GM20000 (cell line): Measurements from ENCODE around the gene ODAD2.
"Not testable (repeated sequence)": the region's sequence is repeated elsewhere in the genome, so short reads cannot be mapped to it uniquely, and the experiment has no call there.

Experiments
- DNase-seq: peaks from one replicate; pipeline ENCODE4 v3.0.0; 2012; ENCODE audit warnings: low spot score
- TF ChIP-seq, protein P1 (sequence below): IDR thresholded peaks from 2 replicates; pipeline ENCODE4 v1.5.1; 2012; ENCODE audit warnings: mild to moderate bottlenecking, control low read depth; ENCODE audit errors: extremely low read depth, missing control alignments

Gene ODAD2

DNA sequence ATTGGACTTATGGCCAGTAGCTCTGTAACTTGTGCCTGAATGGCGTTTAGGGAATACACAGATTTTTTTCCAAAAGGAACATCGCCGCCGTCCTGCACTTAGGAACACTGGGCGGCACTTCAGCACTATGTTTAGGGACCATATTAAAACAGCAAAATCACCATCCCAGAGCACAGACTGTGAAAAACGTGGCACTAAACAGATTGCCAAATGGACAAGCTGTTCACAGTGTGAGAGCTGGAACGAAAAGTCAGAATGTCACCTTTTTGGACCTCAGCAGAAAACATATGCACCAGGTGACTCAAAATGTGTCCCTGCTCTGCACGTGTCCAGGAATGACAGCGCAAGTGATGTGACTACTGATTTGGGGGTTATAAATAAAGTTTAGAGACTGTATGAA is 87.9 kb downstream of the ODAD2 start:
- TF ChIP-seq, protein P1, sequence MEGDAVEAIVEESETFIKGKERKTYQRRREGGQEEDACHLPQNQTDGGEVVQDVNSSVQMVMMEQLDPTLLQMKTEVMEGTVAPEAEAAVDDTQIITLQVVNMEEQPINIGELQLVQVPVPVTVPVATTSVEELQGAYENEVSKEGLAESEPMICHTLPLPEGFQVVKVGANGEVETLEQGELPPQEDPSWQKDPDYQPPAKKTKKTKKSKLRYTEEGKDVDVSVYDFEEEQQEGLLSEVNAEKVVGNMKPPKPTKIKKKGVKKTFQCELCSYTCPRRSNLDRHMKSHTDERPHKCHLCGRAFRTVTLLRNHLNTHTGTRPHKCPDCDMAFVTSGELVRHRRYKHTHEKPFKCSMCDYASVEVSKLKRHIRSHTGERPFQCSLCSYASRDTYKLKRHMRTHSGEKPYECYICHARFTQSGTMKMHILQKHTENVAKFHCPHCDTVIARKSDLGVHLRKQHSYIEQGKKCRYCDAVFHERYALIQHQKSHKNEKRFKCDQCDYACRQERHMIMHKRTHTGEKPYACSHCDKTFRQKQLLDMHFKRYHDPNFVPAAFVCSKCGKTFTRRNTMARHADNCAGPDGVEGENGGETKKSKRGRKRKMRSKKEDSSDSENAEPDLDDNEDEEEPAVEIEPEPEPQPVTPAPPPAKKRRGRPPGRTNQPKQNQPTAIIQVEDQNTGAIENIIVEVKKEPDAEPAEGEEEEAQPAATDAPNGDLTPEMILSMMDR = no peak

DNA sequence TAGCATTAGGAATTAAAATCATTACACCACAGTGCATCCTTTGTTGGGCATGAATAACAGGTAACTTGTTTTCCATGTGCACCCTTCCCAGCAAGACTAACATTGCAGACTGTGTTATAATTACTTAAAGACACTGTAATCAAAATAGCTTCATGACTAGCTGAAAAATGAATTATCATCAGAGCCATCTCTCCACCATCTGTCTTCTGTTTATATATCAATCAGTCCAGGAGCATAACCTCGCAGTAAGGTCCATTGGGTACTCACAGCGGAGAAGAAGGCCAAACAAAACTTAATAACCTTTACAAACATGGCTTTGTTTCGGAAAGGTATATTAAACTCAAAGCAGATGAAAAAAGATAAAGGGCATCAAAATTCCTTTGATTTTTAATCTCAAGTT is 90.6 kb downstream of the ODAD2 start:
- no peak for DNase-seq
- TF ChIP-seq, protein P1 = no peak

More for the DNA sequence above, 87.9 kb downstream of the ODAD2 start:
- no peak for DNase-seq

DNA sequence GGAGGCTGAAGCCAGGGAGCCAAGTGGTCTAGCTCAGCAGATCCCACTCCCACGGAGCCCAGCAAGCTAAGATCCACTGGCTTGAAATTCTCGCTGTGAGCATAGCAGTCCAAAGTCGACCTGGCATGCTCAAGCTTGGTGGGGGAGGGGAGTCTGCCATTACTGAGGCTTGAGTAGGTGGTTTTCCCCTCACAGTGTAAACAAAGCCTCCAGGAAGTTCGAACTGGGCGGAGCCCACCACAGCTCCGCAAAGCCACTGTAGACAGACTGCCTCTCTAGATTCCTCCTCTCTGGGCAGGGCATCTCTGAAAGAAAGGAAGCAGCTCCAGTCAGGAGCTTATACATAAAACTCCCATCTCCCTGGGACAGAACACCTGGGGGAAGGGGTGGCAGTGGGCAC is 99.4 kb downstream of the ODAD2 start:
- DNase-seq = not testable (repeated sequence)

DNA sequence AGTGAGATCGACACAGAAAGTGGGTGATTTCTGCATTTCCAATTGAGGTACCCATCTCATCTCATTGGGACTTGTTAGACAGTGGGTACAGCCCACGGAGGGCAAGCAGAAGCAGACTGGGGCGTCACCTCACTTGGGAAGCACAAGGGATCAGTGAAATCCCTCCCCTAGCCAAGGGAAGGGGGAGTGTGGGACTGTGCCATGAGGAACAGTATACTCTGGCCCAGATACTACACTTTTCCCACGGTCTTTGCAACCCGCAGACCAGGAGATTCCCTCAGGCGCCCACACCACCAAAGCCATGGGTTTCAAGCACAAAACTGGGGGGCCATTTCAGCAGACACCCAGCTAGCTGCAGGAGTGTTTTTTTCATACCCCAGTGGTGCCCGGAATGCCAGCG is 99.8 kb downstream of the ODAD2 start:
- TF ChIP-seq, protein P1 = no peak
- DNase-seq = no peak

DNA sequence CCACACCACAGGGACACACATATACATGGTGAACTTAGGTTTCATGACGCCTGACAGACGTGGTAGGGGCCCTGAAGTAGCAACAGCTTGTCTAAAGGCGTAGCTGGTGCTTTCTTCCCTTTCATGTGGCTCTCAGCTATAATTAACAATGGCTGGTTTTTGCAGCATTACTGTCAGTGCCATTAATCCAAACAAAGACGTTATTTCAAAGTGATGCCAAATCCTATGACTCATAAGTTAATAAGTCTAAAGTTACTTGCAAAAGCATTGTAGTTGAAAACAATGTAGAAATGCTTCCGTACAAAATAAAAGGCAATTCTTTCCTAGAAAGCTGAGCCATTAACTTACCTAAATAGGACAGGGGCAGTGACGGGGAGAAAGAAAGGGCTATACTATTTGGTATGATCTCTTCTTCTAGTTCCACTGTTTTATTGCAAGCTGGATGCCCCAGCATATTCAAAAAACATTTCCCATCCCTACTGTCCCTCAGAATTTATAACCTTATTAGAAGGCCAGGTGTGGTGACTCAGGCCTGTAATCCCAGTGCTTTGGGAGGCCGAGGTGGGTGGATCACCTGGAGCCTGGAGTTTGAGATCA is 105.4 kb downstream of the ODAD2 start:
- no peak for DNase-seq
- TF ChIP-seq, protein P1 = no peak

DNA sequence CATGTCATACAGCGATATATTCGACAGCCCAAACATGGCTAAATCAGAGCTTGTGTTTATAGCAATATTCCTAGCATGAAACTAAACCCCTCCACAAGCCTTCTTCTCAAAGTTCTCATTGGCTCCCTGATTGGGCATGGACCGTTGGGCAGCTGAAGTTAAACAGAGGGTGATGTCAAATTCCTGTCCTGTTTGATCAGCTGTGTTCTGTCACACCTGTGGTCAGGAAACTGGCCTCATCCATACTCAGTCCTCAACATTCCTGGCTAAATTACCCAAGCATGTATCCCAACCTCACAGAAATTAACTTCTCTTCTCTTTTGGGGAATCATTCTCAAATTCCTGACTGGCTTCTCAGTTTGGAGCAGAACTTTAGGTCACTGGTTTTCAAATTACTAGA is 107.9 kb downstream of the ODAD2 start:
- TF ChIP-seq, protein P1 = no peak
- no peak for DNase-seq

DNA sequence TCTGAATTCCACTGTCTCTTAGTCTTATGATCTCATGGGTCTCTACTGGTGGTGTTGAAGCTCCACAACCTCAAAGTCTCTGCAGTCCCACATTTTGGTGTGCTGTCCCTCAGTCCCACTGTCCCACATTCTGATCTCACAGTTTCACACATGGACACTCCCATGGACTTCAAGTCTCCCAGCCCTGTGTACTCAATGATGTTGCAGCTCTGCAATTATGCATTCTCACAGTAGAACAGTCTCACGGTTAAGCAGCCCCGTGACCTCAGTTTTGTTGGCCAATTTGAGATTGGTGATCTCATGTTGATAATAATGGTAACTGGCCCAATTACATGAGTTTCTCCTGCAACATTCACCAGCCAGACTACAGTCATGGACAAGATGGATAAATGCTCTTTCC is 109.4 kb downstream of the ODAD2 start:
- TF ChIP-seq, protein P1 = no peak
- no peak for DNase-seq

DNA sequence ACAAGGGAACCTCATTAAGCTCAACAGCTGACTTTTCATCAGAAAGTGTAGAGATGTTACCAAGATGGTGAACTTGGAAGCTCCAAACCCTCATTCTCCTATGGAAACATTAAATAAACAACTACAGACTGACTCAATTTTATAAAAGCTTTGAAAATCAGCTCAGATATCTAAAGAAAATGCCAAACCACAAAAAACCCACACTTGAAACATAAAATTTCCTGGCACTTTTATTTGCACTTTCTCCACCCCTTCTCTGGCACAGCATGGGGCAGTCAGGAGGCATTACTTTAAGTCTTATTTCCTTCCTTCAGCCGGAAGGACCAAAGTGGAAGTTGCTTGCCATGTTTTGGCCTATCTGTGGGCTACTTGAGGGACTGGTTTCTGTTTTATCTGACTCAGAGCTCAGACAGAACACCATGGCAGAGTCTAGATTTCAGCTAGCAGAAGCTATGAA is 114.7 kb downstream of the ODAD2 start:
- TF ChIP-seq, protein P1 = no peak
- DNase-seq = no peak
